ENCODE data around the gene EML3. TPM values are rescaled to one million over a fixed set of nuclear protein-coding genes. Genes with fewer than 3 reads are reported as not detected.
A peak's percentile ranks its signal among the peaks of the same experiment; 100 is the strongest.

Gene EML3
- total and polyA plus RNA-seq, 2 of the 13 experiments (the other 11 are each of a cell fraction or from before 2014, with no cell fraction given): 10.6 to 12.3 TPM

- ATAC-seq (no peak), DNase-seq (ENCODE audit: low spot score) (no peak), FAIRE-seq (no peak)
- H3K79me2 ChIP-seq (ENCODE audit: insufficient read depth, low read length): peaks cover 33% of the 10 kb centered on the region
- peak overlapping the region; percentile 88 for H3K27ac ChIP-seq (ENCODE audit: extremely low read length, insufficient read depth, low read length)
- CTCF ChIA-PET (ENCODE audit: low intra/inter-chr PET ratio, low total read pairs): no interaction called here
- no peak for TF ChIP-seq NBN (conservative IDR thresholded peaks at IDR 0.05)
- TF ChIP-seq ZNF644 (CRISPR knock-in tag; IDR thresholded peaks at IDR 0.05; ENCODE audit: low read depth): no peak
- no peak for TF ChIP-seq MIXL1 (CRISPR knock-in tag; IDR thresholded peaks at IDR 0.05)
- TF ChIP-seq ZFP90 (CRISPR knock-in tag; IDR thresholded peaks at IDR 0.05; ENCODE audit: borderline replicate concordance): no peak
- TF ChIP-seq GLMP (CRISPR knock-in tag; IDR thresholded peaks at IDR 0.05; ENCODE audit: borderline replicate concordance): no peak
- no peaks in the 10 kb centered on the region for H3K9me3 ChIP-seq (ENCODE audit: low read length)
- H3K4me3 ChIP-seq (replicated peaks in 1 of 3; ENCODE audit: insufficient read depth in 1 of 3, low read depth in 2 of 3, low read length in 3 of 3): peak overlapping the region; percentile 91 to 94 (median 94)
- in situ Hi-C loops (cut with HindIII; ENCODE audit: extremely low pct_ligation_motif_present, low pct_unique_long_range_greater_than_20kb): no loop called here
- no peak overlapping the region for H2AFZ ChIP-seq (ENCODE audit: low read length)
- H3K9ac ChIP-seq (ENCODE audit: insufficient read depth, low read depth, low read length): peak overlapping the region; percentile 99
- peak overlapping the region; percentile 97 for H3K4me2 ChIP-seq (ENCODE audit: low read depth, low read length)
- H3K4me1 ChIP-seq (ENCODE audit: insufficient read depth, low read length): peaks cover 34% of the 10 kb centered on the region
- TSS peak; percentile 56 for BruUV-seq (replicated peaks)
- 45% methylated on average over 5 of the region's 5 CpGs for WGBS (ENCODE audit: low lambda C conversion rate)
- intact Hi-C loops (cut with micrococcal nuclease; ENCODE audit: unreplicated experiment): loop anchor here (1.0 kb wide), 1 partner anchor 9 kb away; the partner anchor contains the start of gene TUT1
- POLR2A ChIA-PET: interaction anchor here (0.6 to 3.8 kb wide), 12 partner anchors 8 to 241 kb away, joined by 3 to 137 read pairs (median 8); partner anchors contain the start of genes B3GAT3, C11orf98, CSKMT and EEF1G
- no peaks in the 10 kb centered on the region for H4K20me1 ChIP-seq (ENCODE audit: insufficient read depth, low read length)
- H3K36me3 ChIP-seq (replicated peaks in 1 of 2; ENCODE audit: control insufficient read depth in 1 of 2, insufficient read depth in 2 of 2, low read length in 2 of 2): peaks cover 22 to 38% of the 10 kb centered on the region in 2 experiments
- H3K27me3 ChIP-seq (ENCODE audit: control insufficient read depth in 1 of 2, insufficient read depth in 2 of 2, low read length in 2 of 2): no peaks in the 10 kb centered on the region; a peak in 1 of 5 replicates
Observed at GRCh38 chr11:62599901-62600300, 12.7 kb downstream of the EML3 start.

- H2AFZ ChIP-seq (ENCODE audit: low read length): no peak overlapping the region
- H3K9me3 ChIP-seq (ENCODE audit: low read length): no peaks in the 10 kb centered on the region
- ChIA-PET CTCF (ENCODE audit: low intra/inter-chr PET ratio, low total read pairs) (no interaction called here), POLR2A (interaction anchor here (0.9 to 3.8 kb wide), 9 partner anchors 8 to 242 kb away, joined by 3 to 24 read pairs (median 7); partner anchors contain the start of genes B3GAT3, C11orf98, CSKMT and EEF1G)
- no peaks in the 10 kb centered on the region for H4K20me1 ChIP-seq (ENCODE audit: insufficient read depth, low read length)
- H3K4me2 ChIP-seq (ENCODE audit: low read depth, low read length): peak overlapping the region; percentile 97
- no TSS peak for BruUV-seq (replicated peaks)
- no peaks in the 10 kb centered on the region; a peak in 1 of 5 replicates for H3K27me3 ChIP-seq (ENCODE audit: control insufficient read depth in 1 of 2, insufficient read depth in 2 of 2, low read length in 2 of 2)
- 48% methylated on average over 7 of the region's 7 CpGs for WGBS (ENCODE audit: low lambda C conversion rate)
- peak overlapping the region in 2 of 3 experiments; percentile 94; a peak in 4 of 6 replicates for H3K4me3 ChIP-seq (replicated peaks in 1 of 3; ENCODE audit: insufficient read depth in 1 of 3, low read depth in 2 of 3, low read length in 3 of 3)
- in situ Hi-C loops (cut with HindIII; ENCODE audit: extremely low pct_ligation_motif_present, low pct_unique_long_range_greater_than_20kb): no loop called here
- peak; percentile 74 for ATAC-seq
- intact Hi-C loops (cut with micrococcal nuclease; ENCODE audit: unreplicated experiment): loop anchor here (1.0 kb wide), 1 partner anchor 8 kb away; the partner anchor contains the start of gene TUT1
- peaks cover 27% of the 10 kb centered on the region for H3K4me1 ChIP-seq (ENCODE audit: insufficient read depth, low read length)
- peak overlapping the region; percentile 88 for H3K27ac ChIP-seq (ENCODE audit: extremely low read length, insufficient read depth, low read length)
- peak; percentile 97 for DNase-seq (ENCODE audit: low spot score)
- peaks cover 33% of the 10 kb centered on the region for H3K79me2 ChIP-seq (ENCODE audit: insufficient read depth, low read length)
- FAIRE-seq: peak; percentile 98
- H3K9ac ChIP-seq (ENCODE audit: insufficient read depth, low read depth, low read length): peak overlapping the region; percentile 99; the same call in 1 of the 2 replicates
- H3K36me3 ChIP-seq (replicated peaks in 1 of 2; ENCODE audit: control insufficient read depth in 1 of 2, insufficient read depth in 2 of 2, low read length in 2 of 2): peaks cover 24 to 40% of the 10 kb centered on the region in 2 experiments
- TF ChIP-seq ZNF883 (CRISPR knock-in tag; IDR thresholded peaks at IDR 0.05; ENCODE audit: not compliant biosample characterization) (no peak), GMEB1 (CRISPR knock-in tag; IDR thresholded peaks at IDR 0.05; ENCODE audit: borderline replicate concordance) (no peak), FOXM1 (CRISPR knock-in tag; IDR thresholded peaks at IDR 0.05) (no peak), ZNF639 (CRISPR knock-in tag; conservative IDR thresholded peaks at IDR 0.05) (no peak), FOXC1 (CRISPR knock-in tag; IDR thresholded peaks at IDR 0.05; ENCODE audit: borderline replicate concordance) (no peak)
Observed at GRCh38 chr11:62599069-62599696, 13.4 kb downstream of the EML3 start.

All from HepG2 (cell line).